GM06990 (cell line): Measurements from ENCODE around the gene TTLL5.

Source experiments
- DNase-seq: peaks from one replicate; pipeline ENCODE4 v3.0.0-alpha.2; 2011; ENCODE audit not compliant: insufficient read length; ENCODE audit errors: extremely low read depth
- H3K27me3 ChIP-seq: replicated peaks from 2 replicates; pipeline ENCODE4 v1.6.0; 2011; ENCODE audit warnings: low read length; ENCODE audit not compliant: control insufficient read depth, insufficient read depth
- H3K36me3 ChIP-seq: 2 replicates; pipeline ENCODE4 v1.5.1; 2011; ENCODE audit warnings: low read length; ENCODE audit not compliant: control insufficient read depth, insufficient read depth
- H3K4me3 ChIP-seq: replicated peaks from 2 replicates; pipeline ENCODE4 v1.5.1; 2011; ENCODE audit warnings: low read depth, mild to moderate bottlenecking, control low read depth, low read length
- CTCF ChIP-seq: IDR thresholded peaks from 2 replicates; pipeline ENCODE4 v1.5.1; 2011; ENCODE audit warnings: low read length, control low read depth, mild to moderate bottlenecking, inconsistent platforms; ENCODE audit not compliant: insufficient read depth, poor library complexity, severe bottlenecking

Gene TTLL5

DNA sequence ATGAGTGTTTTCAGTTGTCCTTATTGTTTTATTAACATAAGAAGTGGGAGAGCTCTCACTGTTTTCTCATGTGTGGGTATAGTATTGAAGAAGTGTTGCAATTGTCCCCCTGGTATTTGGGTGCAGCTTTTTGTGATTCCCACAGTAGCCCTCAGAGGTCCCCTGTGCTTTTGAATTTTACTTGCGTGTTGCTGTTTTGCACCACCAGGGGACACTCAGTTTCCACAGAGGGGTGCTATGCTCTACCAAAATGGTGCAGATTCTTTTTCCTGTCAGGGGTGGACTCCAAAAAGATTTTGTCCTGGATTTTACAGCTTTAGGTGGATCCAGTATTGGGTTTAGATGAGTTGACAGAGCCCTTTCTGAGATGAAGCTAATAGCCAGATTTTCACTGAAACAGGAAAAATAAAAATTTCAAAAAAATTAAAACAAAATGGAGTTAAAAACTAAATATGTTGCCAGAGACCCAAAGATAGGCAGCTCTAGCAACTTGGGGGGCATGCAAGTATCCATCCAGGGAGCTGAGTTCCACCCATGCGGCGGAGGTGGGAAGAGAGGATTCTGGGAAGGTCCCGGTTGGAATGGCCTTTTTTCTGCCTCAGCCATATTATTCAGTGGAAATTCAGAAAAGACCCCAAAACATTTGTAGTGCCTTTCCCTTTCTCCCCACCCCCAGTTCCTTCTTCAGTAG, 50.2 kb downstream of the TTLL5 start:
- Histone ChIP-seq H3K27me3 (no peaks in the 10 kb centered on the region), H3K36me3 (no peaks in the 10 kb centered on the region), H3K4me3 (no peak overlapping the region)
- TF ChIP-seq CTCF, result peak; percentile 85
- no peak for DNase-seq

GRCh38 chr14:75711796-75712211, 50.8 kb downstream of the TTLL5 start:
- H3K4me3 ChIP-seq, result no peak overlapping the region
- no peaks in the 10 kb centered on the region for H3K27me3 ChIP-seq
- TF ChIP-seq CTCF, result no peak
- no peaks in the 10 kb centered on the region for H3K36me3 ChIP-seq
- peak; percentile 53 for DNase-seq

GRCh38 chr14:75714991-75715390, 53.9 kb downstream of the TTLL5 start:
- TF ChIP-seq CTCF, result no peak
- Histone ChIP-seq H3K27me3 (no peaks in the 10 kb centered on the region), H3K4me3 (no peak overlapping the region), H3K36me3 (no peaks in the 10 kb centered on the region; the same call in 1 of the 2 replicates)
- no peak for DNase-seq

- DNase-seq, result no peak
- Histone ChIP-seq H3K36me3 (no peaks in the 10 kb centered on the region; the same call in 1 of the 2 replicates), H3K27me3 (no peaks in the 10 kb centered on the region)
Observed at GRCh38 chr14:75715926-75716780, 55.1 kb downstream of the TTLL5 start.

DNA sequence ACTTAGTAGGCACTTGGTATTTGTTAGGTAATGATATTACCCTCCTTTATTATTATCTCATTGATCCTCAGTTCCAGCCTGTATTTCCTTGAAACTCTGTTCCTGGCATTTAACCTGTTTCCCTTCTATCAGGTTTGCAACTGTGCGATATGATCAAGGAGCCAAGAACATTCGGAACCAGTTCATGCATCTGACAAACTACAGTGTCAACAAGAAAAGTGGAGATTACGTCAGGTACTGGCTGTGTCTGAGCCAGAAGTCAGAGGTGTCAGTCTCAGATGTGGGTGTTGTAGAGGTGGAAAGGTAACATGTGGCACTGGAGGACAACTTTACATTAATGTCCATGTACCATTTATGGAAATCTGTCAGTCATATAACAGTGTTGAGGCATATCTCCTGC, 56.7 kb downstream of the TTLL5 start:
- DNase-seq, result no peak
- Histone ChIP-seq H3K4me3 (no peak overlapping the region), H3K27me3 (no peaks in the 10 kb centered on the region), H3K36me3 (no peaks in the 10 kb centered on the region; the same call in 1 of the 2 replicates)
- no peak for TF ChIP-seq CTCF

More at GRCh38 chr14:75715926-75716780, 55.1 kb downstream of the TTLL5 start:
- no peak overlapping the region for H3K4me3 ChIP-seq
- TF ChIP-seq CTCF, result no peak
